HepG2 (cell line): Measurements from ENCODE around the gene YIPF4. TPM values are rescaled to one million over a fixed set of nuclear protein-coding genes. Genes with fewer than 3 reads are reported as not detected.

Experiments
- ATF7-NPFF ChIP-seq: sonication (generic); formaldehyde crosslinking; IDR thresholded peaks from 2 replicates; pipeline ENCODE4 v1.8.1; 2023; ENCODE audit warnings: mild to moderate bottlenecking, low read depth, missing genetic modification reagents, moderate library complexity
- CREB3 ChIP-seq: sonication (generic); formaldehyde crosslinking; IDR thresholded peaks from 2 replicates; pipeline ENCODE4 v1.5.0; 2020; ENCODE audit warnings: missing genetic modification reagents
- CSRNP1 ChIP-seq: sonication (generic); formaldehyde crosslinking; IDR thresholded peaks from 2 replicates; pipeline ENCODE4 v1.8.1; 2023; ENCODE audit warnings: mild to moderate bottlenecking, missing genetic modification reagents
- ELF4 ChIP-seq: sonication (generic); formaldehyde crosslinking; IDR thresholded peaks from 2 replicates; pipeline ENCODE4 v1.5.0; 2020; ENCODE audit warnings: missing genetic modification reagents, mild to moderate bottlenecking, moderate library complexity, borderline replicate concordance
- HDAC1 ChIP-seq: sonication (generic); formaldehyde crosslinking; IDR thresholded peaks from 2 replicates; pipeline ENCODE4 v1.5.1; 2020; ENCODE audit warnings: mild to moderate bottlenecking, missing genetic modification reagents
- HMG20A ChIP-seq: IDR thresholded peaks from 2 replicates; pipeline ENCODE4 v1.6.1; 2016; ENCODE audit warnings: borderline replicate concordance
- HOXA5 ChIP-seq: sonication (generic); formaldehyde crosslinking; IDR thresholded peaks from 2 replicates; pipeline ENCODE4 v1.4.0; 2020; ENCODE audit warnings: missing genetic modification reagents
- KDM1A ChIP-seq: IDR thresholded peaks from 2 replicates; pipeline ENCODE4 v1.6.1; 2016; ENCODE audit warnings: missing compliant biosample characterization
- KMT2A ChIP-seq: sonication (generic); formaldehyde crosslinking; IDR thresholded peaks from 2 replicates; pipeline ENCODE4 v1.4.0; 2020; ENCODE audit warnings: missing genetic modification reagents
- MAFF ChIP-seq: IDR thresholded peaks from 2 replicates; pipeline ENCODE4 v1.6.1; 2011; ENCODE audit warnings: low read depth, low read length, improper control_type of control experiment
- MNT ChIP-seq: fragments of 450-650 bp; IDR thresholded peaks from 2 replicates; pipeline ENCODE4 v1.6.1; 2016
- NBN ChIP-seq: fragments of 450-650 bp; conservative IDR thresholded peaks from 2 replicates; pipeline ENCODE4 v1.6.1; 2017
- PRPF4 ChIP-seq: fragments of 200-400 bp; formaldehyde crosslinking; IDR thresholded peaks from 2 replicates; pipeline ENCODE4 v1.6.1; 2016; ENCODE audit warnings: low read length, low read depth; ENCODE audit not compliant: poor library complexity, severe bottlenecking
- RCOR2 ChIP-seq: IDR thresholded peaks from 2 replicates; pipeline ENCODE4 v1.6.1; 2016; ENCODE audit warnings: missing biosample characterization, missing genetic modification reagents
- TRIM24 ChIP-seq: sonication (generic); formaldehyde crosslinking; IDR thresholded peaks from 2 replicates; pipeline ENCODE4 v1.8.0; 2022; ENCODE audit warnings: mild to moderate bottlenecking, missing genetic modification reagents
- ZBTB8A ChIP-seq: sonication (generic); formaldehyde crosslinking; IDR thresholded peaks from 2 replicates; pipeline ENCODE4 v1.4.0; 2020; ENCODE audit warnings: mild to moderate bottlenecking, low read depth, missing genetic modification reagents, borderline replicate concordance
- ZNF451 ChIP-seq: sonication (generic); formaldehyde crosslinking; IDR thresholded peaks from 2 replicates; pipeline ENCODE4 v1.5.0; 2020; ENCODE audit warnings: mild to moderate bottlenecking, missing genetic modification reagents
- polyA plus RNA-seq, 8 experiments: library from polyadenylated mRNA; depleted of rRNA in 3 of 8; stranded (reverse) in 7 of 8; unstranded in 1 of 8; fragments of >200 nt; fragmentation: Illumina TruSeq in 4 of 8; extraction: Trizol in 4 of 8; gene quantifications; 2 replicates each; pipeline versions ENCODE4 v1.2.1 to v1.2.3, GENCODE V29; 2011 to 2016; ENCODE audit warnings: low read depth in 4 of 8, missing spikeins in 1 of 8, mixed read lengths in 1 of 8; ENCODE audit not compliant: insufficient read depth in 1 of 8
- total RNA-seq, 5 experiments: library from RNA; depleted of rRNA; stranded (reverse); fragments of >200 nt; fragmentation: Illumina TruSeq; extraction: Trizol; gene quantifications; 2 replicates each; pipeline ENCODE4 v1.2.3, GENCODE V29; 2016; ENCODE audit warnings: low read depth in 1 of 5
- TF ChIP-seq, protein P1 (sequence below): sonication (generic); formaldehyde crosslinking; IDR thresholded peaks from 2 replicates; pipeline ENCODE4 v1.4.0; 2020; ENCODE audit warnings: missing genetic modification reagents, borderline replicate concordance
- TF ChIP-seq, protein P2 (sequence below): sonication (generic); formaldehyde crosslinking; IDR thresholded peaks from 2 replicates; pipeline ENCODE4 v1.5.1; 2020; ENCODE audit warnings: missing genetic modification reagents, mild to moderate bottlenecking, borderline replicate concordance
- TF ChIP-seq, protein P3 (sequence below): sonication (generic); formaldehyde crosslinking; IDR thresholded peaks from 2 replicates; pipeline ENCODE4 v1.4.0; 2020; ENCODE audit warnings: missing genetic modification reagents

YIPF4 gene
- total and polyA plus RNA-seq, 2 of the 13 experiments (the other 11 are each of a cell fraction or from before 2014, with no cell fraction given): 19.0 to 43.9 TPM

DNA sequence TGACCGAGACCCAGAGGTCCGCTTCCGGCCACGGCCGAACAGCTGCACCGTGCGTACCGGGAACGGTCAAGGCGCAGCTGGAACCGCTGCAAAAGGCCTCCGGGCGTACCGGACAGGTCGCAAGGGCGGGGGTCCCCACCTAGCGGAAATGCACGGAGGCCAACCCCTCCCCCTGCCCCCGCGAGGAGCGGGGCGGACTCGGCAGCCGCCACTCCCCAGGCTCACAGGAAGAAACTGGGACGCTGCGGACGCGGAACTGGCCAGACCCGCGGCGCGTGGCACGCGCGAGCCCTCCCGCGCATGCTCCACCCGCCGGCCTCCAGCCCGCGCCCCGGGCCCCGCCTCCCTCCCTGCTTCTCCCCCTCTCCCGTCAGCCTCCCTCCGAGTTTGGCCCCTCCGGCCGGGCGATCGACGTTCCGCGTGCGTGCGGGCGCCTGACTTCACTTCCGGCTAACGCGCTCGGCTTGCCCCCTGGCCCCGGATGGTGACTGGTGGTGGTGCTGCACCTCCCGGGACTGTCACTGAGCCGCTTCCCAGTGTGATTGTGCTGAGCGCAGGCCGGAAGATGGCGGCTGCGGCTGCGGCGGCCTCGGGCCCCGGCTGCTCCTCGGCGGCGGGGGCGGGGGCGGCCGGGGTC, 79.1 kb downstream of the YIPF4 start, which contains the start of gene BIRC6 (continued):
- TF ChIP-seq, protein P1, sequence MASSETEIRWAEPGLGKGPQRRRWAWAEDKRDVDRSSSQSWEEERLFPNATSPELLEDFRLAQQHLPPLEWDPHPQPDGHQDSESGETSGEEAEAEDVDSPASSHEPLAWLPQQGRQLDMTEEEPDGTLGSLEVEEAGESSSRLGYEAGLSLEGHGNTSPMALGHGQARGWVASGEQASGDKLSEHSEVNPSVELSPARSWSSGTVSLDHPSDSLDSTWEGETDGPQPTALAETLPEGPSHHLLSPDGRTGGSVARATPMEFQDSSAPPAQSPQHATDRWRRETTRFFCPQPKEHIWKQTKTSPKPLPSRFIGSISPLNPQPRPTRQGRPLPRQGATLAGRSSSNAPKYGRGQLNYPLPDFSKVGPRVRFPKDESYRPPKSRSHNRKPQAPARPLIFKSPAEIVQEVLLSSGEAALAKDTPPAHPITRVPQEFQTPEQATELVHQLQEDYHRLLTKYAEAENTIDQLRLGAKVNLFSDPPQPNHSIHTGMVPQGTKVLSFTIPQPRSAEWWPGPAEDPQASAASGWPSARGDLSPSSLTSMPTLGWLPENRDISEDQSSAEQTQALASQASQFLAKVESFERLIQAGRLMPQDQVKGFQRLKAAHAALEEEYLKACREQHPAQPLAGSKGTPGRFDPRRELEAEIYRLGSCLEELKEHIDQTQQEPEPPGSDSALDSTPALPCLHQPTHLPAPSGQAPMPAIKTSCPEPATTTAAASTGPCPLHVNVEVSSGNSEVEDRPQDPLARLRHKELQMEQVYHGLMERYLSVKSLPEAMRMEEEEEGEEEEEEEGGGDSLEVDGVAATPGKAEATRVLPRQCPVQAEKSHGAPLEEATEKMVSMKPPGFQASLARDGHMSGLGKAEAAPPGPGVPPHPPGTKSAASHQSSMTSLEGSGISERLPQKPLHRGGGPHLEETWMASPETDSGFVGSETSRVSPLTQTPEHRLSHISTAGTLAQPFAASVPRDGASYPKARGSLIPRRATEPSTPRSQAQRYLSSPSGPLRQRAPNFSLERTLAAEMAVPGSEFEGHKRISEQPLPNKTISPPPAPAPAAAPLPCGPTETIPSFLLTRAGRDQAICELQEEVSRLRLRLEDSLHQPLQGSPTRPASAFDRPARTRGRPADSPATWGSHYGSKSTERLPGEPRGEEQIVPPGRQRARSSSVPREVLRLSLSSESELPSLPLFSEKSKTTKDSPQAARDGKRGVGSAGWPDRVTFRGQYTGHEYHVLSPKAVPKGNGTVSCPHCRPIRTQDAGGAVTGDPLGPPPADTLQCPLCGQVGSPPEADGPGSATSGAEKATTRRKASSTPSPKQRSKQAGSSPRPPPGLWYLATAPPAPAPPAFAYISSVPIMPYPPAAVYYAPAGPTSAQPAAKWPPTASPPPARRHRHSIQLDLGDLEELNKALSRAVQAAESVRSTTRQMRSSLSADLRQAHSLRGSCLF: no peak
- peak; percentile 79 for TF ChIP-seq KMT2A (CRISPR knock-in tag)
- TF ChIP-seq ZBTB8A: peak; percentile 87; the same call in 1 of the 2 replicates
- peak; percentile 89; the same call in 1 of the 2 replicates for TF ChIP-seq ZNF451 (CRISPR knock-in tag)
- TF ChIP-seq HDAC1: peak; percentile 90
- TF ChIP-seq, protein P2, sequence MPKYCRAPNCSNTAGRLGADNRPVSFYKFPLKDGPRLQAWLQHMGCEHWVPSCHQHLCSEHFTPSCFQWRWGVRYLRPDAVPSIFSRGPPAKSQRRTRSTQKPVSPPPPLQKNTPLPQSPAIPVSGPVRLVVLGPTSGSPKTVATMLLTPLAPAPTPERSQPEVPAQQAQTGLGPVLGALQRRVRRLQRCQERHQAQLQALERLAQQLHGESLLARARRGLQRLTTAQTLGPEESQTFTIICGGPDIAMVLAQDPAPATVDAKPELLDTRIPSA (CRISPR knock-in tag): peak; percentile 95; the same call in 1 of the 2 replicates
- TF ChIP-seq ELF4 (CRISPR knock-in tag): peak; percentile 92
- TF ChIP-seq PRPF4: no peak
- TF ChIP-seq CSRNP1 (CRISPR knock-in tag): peak; percentile 81
- TF ChIP-seq, protein P3, sequence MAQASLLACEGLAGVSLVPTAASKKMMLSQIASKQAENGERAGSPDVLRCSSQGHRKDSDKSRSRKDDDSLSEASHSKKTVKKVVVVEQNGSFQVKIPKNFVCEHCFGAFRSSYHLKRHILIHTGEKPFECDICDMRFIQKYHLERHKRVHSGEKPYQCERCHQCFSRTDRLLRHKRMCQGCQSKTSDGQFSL: peak; percentile 20; the same call in 1 of the 2 replicates
- TF ChIP-seq ATF7-NPFF (CRISPR knock-in tag): peak; percentile 98
- TF ChIP-seq MNT: peak; percentile 89
- peak; percentile 94 for TF ChIP-seq HOXA5
- no peak for TF ChIP-seq HMG20A
- TF ChIP-seq CREB3 (CRISPR knock-in tag): peak; percentile 32; the same call in 1 of the 2 replicates
- TF ChIP-seq MAFF: peak; percentile 45; the same call in 1 of the 2 replicates
- no peak; the same call in 1 of the 2 replicates for TF ChIP-seq TRIM24
- no peak for TF ChIP-seq RCOR2 (CRISPR knock-in tag)
- TF ChIP-seq KDM1A: 0 out of 2 replicates have a peak, but pooled peaks have one; percentile 47
- no peak for TF ChIP-seq NBN
